PC-9 (cell line): ENCODE measurements around the gene PLK1.
"Not testable (repeated sequence)": the region's sequence is repeated elsewhere in the genome, so short reads cannot be mapped to it uniquely, and the experiment has no call there.

ENCODE experiments used
- EZH2 ChIP-seq: fragments of 200-600 bp; sonication (generic); IDR thresholded peaks from 2 replicates; pipeline ENCODE4 v1.8.0; 2017; ENCODE audit warnings: antibody characterized with exemption, low read depth
- TF ChIP-seq, protein P1 (sequence below): fragments of 200-600 bp; sonication (generic); conservative IDR thresholded peaks from 2 replicates; pipeline ENCODE4 v1.6.1; 2017; ENCODE audit warnings: mixed run types, antibody characterized with exemption, mild to moderate bottlenecking, moderate library complexity

DNA sequence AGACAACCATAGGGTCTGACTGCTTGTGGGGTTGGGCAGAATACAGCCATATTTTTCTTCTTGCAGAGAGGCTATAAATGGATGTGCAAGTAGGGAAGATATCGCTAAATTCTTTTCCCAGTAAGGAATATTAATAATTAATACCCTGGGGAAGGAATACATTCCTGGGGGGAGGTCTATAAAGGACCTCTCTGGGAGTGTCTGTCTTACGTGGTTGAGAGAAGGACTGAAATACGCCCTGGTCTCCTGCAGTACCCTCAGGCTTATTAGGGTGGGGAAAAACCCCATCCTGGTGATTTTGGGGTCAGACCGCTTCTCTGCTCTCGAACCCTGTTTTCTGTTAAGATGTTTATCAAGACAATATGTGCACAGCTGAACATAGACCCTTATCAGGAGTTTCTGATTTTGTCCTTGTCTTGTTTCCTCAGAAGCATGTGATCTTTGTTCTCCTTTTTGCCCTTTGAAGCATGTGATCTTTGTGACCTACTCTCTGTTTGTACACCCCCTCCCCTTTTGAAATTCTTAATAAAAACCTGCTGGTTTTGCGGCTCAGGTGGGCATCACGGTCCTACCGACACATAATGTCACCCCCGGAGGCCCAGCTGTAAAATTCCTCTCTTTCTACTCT is 44.0 kb downstream of the PLK1 start:
- not testable (repeated sequence) for TF ChIP-seq EZH2
- TF ChIP-seq, protein P1, sequence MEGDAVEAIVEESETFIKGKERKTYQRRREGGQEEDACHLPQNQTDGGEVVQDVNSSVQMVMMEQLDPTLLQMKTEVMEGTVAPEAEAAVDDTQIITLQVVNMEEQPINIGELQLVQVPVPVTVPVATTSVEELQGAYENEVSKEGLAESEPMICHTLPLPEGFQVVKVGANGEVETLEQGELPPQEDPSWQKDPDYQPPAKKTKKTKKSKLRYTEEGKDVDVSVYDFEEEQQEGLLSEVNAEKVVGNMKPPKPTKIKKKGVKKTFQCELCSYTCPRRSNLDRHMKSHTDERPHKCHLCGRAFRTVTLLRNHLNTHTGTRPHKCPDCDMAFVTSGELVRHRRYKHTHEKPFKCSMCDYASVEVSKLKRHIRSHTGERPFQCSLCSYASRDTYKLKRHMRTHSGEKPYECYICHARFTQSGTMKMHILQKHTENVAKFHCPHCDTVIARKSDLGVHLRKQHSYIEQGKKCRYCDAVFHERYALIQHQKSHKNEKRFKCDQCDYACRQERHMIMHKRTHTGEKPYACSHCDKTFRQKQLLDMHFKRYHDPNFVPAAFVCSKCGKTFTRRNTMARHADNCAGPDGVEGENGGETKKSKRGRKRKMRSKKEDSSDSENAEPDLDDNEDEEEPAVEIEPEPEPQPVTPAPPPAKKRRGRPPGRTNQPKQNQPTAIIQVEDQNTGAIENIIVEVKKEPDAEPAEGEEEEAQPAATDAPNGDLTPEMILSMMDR, result not testable (repeated sequence)
